OCI-LY7 (cell line): Measurements from ENCODE around the gene DPP8. TPM values are rescaled to one million over a fixed set of nuclear protein-coding genes. Genes with fewer than 3 reads are reported as not detected.

Experiments used
- BruUV-seq: library from RNA; stranded (reverse); fragments of 400-500 nt; replicated peaks from 2 replicates; lab custom pipeline; 2021; lab: Mats Ljungman, UMichigan
- CTCF ChIA-PET: fragments of 300-600 bp; sonication (Branson Sonifier 250); formaldehyde crosslinking; loops from one replicate; lab custom pipeline; 2022; ENCODE audit warnings: antibody characterized with exemption; ENCODE audit not compliant: unreplicated experiment; lab: Charles Lee
- POLR2A ChIA-PET: fragments of 300-600 bp; sonication (Branson Sonifier 250); formaldehyde crosslinking; loops from one replicate; lab custom pipeline; 2022; ENCODE audit warnings: antibody characterized with exemption; lab: Charles Lee
- DNase-seq: peaks from one replicate; pipeline ENCODE4 v3.0.0-alpha.2; 2015; ENCODE audit warnings: low spot score
- H2AFZ ChIP-seq: fragments of 200-600 bp; sonication (generic), shearing (Covaris generic); 2 replicates; pipeline ENCODE4 v1.6.1; 2014; ENCODE audit warnings: mild to moderate bottlenecking, antibody characterized with exemption, low read length, moderate library complexity
- H3K27ac ChIP-seq: fragments of 200-600 bp; sonication (generic); 2 replicates; pipeline ENCODE4 v1.5.1; 2014; ENCODE audit warnings: mixed run types, low read depth, mild to moderate bottlenecking, moderate library complexity, low read length, inconsistent platforms; ENCODE audit not compliant: poor library complexity, severe bottlenecking
- H3K36me3 ChIP-seq: fragments of 200-600 bp; sonication (generic); 2 replicates; pipeline ENCODE4 v1.6.1; 2014; ENCODE audit warnings: mild to moderate bottlenecking, antibody characterized with exemption, low read length, moderate library complexity, mixed read lengths; ENCODE audit not compliant: insufficient read depth
- H3K4me1 ChIP-seq: fragments of 200-600 bp; sonication (generic); 2 replicates; pipeline ENCODE4 v1.5.1; 2014; ENCODE audit warnings: mild to moderate bottlenecking, low read length; ENCODE audit not compliant: insufficient read depth, poor library complexity, severe bottlenecking
- H3K4me2 ChIP-seq: fragments of 200-600 bp; sonication (generic); 2 replicates; pipeline ENCODE4 v1.6.1; 2014; ENCODE audit warnings: mild to moderate bottlenecking, low read length
- H3K4me3 ChIP-seq: fragments of 200-600 bp; sonication (generic); 2 replicates; pipeline ENCODE4 v1.5.1; 2014; ENCODE audit warnings: mild to moderate bottlenecking, low read depth, low read length; ENCODE audit not compliant: poor library complexity, severe bottlenecking
- H3K79me2 ChIP-seq: fragments of 200-600 bp; sonication (generic); 2 replicates; pipeline ENCODE4 v1.6.1; 2016; ENCODE audit warnings: low read depth, mild to moderate bottlenecking, low read length, moderate library complexity, mixed read lengths; ENCODE audit not compliant: insufficient read depth
- H3K9me2 ChIP-seq: fragments of 200-600 bp; sonication (generic); 2 replicates; pipeline ENCODE4 v1.6.1; 2016; ENCODE audit warnings: mild to moderate bottlenecking, low read length, mixed read lengths; ENCODE audit not compliant: insufficient read depth
- H3K9me3 ChIP-seq: fragments of 200-600 bp; sonication (generic); 2 replicates; pipeline ENCODE4 v1.6.1; 2014; ENCODE audit warnings: mild to moderate bottlenecking, mixed run types, low read length, mixed read lengths
- H4K20me1 ChIP-seq: fragments of 200-600 bp; sonication (generic); 2 replicates; pipeline ENCODE4 v1.6.1; 2014; ENCODE audit warnings: mild to moderate bottlenecking, antibody characterized with exemption, low read length, moderate library complexity, mixed read lengths; ENCODE audit not compliant: insufficient read depth
- EZH2phosphoT487 ChIP-seq: fragments of 200-600 bp; sonication (generic); IDR thresholded peaks from 2 replicates; pipeline ENCODE4 v1.6.1; 2018; ENCODE audit warnings: low read depth, borderline replicate concordance, mild to moderate bottlenecking, mixed run types, antibody characterized with exemption, low read length, moderate library complexity, mixed read lengths
- intact Hi-C: fragments of 100-400 bp; cut with micrococcal nuclease; formaldehyde crosslinking; loops from one replicate; pipeline ENCODE4 v1.10.0; 2022; ENCODE audit not compliant: unreplicated experiment
- total RNA-seq, 2 experiments: library from RNA; depleted of rRNA in 1 of 2; stranded (reverse); fragments of >200 nt in 1 of 2; shearing (Covaris generic) in 1 of 2; gene quantifications; 2 replicates each; pipeline ENCODE4 v1.2.3, GENCODE V29; 2014 to 2022
- TF ChIP-seq, protein P1 (sequence below): fragments of 200-600 bp; sonication (generic); conservative IDR thresholded peaks from 2 replicates; pipeline ENCODE4 v1.5.1; 2014; ENCODE audit warnings: mild to moderate bottlenecking, antibody characterized with exemption, low read length, moderate library complexity, mixed read lengths

The DPP8 gene
- total RNA-seq, 2 experiments from 2014 or later = 43.0 to 52.1 TPM

DNA sequence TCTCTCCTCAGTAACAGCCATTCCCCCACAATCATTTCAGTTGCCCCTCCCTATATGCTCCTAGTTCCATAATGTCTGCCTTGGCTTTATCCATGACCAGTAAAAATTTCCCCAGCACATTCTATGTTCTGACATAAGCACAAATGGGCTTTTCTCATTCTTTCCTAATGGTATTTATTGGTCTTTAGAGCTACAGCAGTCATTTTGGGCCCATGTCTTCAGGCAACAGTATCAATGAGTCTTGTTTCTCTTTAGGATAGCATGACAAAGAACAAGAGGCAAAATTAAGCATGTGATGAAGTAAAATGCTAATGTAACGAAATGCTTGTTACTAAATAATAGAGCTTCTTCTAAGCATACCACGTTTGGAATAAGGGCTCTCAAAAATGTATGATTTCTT, 8.2 kb downstream of the DPP8 start:
- Histone ChIP-seq H3K9me2 (no peaks in the 10 kb centered on the region), H3K27ac (no peak overlapping the region), H3K4me1 (no peaks in the 10 kb centered on the region), H4K20me1 (no peaks in the 10 kb centered on the region), H3K36me3 (peaks cover 97% of the 10 kb centered on the region), H3K4me3 (no peak overlapping the region), H3K4me2 (no peak overlapping the region), H3K9me3 (no peaks in the 10 kb centered on the region), H3K79me2 (peaks cover 21% of the 10 kb centered on the region; the same call in 1 of the 2 replicates), H2AFZ (no peak overlapping the region)
- no peak for DNase-seq
- intact Hi-C loops = no loop called here
- TF ChIP-seq EZH2phosphoT487 = no peak
- TF ChIP-seq, protein P1, sequence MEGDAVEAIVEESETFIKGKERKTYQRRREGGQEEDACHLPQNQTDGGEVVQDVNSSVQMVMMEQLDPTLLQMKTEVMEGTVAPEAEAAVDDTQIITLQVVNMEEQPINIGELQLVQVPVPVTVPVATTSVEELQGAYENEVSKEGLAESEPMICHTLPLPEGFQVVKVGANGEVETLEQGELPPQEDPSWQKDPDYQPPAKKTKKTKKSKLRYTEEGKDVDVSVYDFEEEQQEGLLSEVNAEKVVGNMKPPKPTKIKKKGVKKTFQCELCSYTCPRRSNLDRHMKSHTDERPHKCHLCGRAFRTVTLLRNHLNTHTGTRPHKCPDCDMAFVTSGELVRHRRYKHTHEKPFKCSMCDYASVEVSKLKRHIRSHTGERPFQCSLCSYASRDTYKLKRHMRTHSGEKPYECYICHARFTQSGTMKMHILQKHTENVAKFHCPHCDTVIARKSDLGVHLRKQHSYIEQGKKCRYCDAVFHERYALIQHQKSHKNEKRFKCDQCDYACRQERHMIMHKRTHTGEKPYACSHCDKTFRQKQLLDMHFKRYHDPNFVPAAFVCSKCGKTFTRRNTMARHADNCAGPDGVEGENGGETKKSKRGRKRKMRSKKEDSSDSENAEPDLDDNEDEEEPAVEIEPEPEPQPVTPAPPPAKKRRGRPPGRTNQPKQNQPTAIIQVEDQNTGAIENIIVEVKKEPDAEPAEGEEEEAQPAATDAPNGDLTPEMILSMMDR = no peak
- BruUV-seq = no TSS peak
- CTCF ChIA-PET = no interaction called here
- POLR2A ChIA-PET = no interaction called here

DNA sequence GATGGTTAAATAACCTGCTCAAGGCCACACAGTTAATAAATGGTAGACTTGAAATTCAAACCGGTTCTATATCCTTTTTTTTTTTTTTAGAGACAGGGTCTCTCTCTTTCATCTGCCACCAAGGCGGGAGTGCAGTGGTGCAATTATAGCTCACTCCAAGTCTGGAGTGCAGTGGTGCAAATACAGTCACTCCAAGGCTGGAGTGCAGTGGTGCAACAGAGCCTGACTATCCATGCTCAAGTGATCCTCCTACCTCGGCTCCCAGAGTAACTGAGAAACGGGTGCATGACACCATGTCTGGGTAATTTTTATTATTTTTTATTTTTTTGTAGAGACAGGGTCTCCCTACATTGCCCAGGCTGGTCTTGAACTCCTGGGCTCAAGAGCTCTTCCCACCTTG, 23.4 kb downstream of the DPP8 start:
- H3K4me1 ChIP-seq = no peaks in the 10 kb centered on the region
- H3K9me3 ChIP-seq = no peaks in the 10 kb centered on the region
- H3K4me2 ChIP-seq = no peak overlapping the region
- peaks cover 95% of the 10 kb centered on the region for H3K36me3 ChIP-seq
- no peak overlapping the region for H3K4me3 ChIP-seq
- ChIA-PET POLR2A (interaction anchor here (0.8 kb wide), 2 partner anchors 60 to 105 kb away, joined by 3 to 5 read pairs; no protein-coding TSS in a partner anchor), CTCF (no interaction called here)
- no peak overlapping the region for H2AFZ ChIP-seq
- peaks cover 19% of the 10 kb centered on the region; the same call in 1 of the 2 replicates for H3K79me2 ChIP-seq
- no peaks in the 10 kb centered on the region for H3K9me2 ChIP-seq
- TF ChIP-seq, protein P1 = no peak
- no peak for TF ChIP-seq EZH2phosphoT487
- no peaks in the 10 kb centered on the region for H4K20me1 ChIP-seq
- intact Hi-C loops = no loop called here
- no peak overlapping the region for H3K27ac ChIP-seq
- DNase-seq = no peak
- BruUV-seq = no TSS peak

DNA sequence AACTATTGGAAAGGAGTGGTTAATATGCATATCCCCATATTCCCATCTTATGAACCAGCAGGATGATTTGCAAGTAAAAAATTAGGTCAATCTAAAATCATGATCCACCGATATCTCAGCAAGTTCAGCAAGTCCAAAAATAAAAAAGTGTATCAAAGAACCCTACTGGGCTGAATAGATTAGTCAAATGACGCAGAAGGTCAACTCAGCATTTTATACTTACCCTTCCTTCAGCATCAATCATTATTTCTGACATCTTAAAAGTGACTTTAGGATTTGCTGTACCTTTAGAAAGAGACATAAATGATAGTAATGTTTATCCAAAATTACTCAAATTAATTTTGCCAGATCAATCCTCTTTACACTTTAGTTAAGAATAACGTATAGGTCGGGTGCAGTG, 32.6 kb downstream of the DPP8 start:
- TF ChIP-seq EZH2phosphoT487 = no peak
- TF ChIP-seq, protein P1 = no peak
- H3K4me3 ChIP-seq = no peak overlapping the region
- H3K4me1 ChIP-seq = no peaks in the 10 kb centered on the region
- no peaks in the 10 kb centered on the region for H3K9me3 ChIP-seq
- no peaks in the 10 kb centered on the region for H4K20me1 ChIP-seq
- H3K27ac ChIP-seq = no peak overlapping the region
- H2AFZ ChIP-seq = no peak overlapping the region
- intact Hi-C loops = no loop called here
- BruUV-seq = no TSS peak
- no peaks in the 10 kb centered on the region for H3K79me2 ChIP-seq
- POLR2A ChIA-PET = no interaction called here
- no peak for DNase-seq
- H3K4me2 ChIP-seq = no peak overlapping the region
- CTCF ChIA-PET = no interaction called here
- H3K36me3 ChIP-seq = peaks cover 89% of the 10 kb centered on the region
- no peaks in the 10 kb centered on the region for H3K9me2 ChIP-seq
